ENCODE data around the gene UBL4A.

UBL4A gene

DNA sequence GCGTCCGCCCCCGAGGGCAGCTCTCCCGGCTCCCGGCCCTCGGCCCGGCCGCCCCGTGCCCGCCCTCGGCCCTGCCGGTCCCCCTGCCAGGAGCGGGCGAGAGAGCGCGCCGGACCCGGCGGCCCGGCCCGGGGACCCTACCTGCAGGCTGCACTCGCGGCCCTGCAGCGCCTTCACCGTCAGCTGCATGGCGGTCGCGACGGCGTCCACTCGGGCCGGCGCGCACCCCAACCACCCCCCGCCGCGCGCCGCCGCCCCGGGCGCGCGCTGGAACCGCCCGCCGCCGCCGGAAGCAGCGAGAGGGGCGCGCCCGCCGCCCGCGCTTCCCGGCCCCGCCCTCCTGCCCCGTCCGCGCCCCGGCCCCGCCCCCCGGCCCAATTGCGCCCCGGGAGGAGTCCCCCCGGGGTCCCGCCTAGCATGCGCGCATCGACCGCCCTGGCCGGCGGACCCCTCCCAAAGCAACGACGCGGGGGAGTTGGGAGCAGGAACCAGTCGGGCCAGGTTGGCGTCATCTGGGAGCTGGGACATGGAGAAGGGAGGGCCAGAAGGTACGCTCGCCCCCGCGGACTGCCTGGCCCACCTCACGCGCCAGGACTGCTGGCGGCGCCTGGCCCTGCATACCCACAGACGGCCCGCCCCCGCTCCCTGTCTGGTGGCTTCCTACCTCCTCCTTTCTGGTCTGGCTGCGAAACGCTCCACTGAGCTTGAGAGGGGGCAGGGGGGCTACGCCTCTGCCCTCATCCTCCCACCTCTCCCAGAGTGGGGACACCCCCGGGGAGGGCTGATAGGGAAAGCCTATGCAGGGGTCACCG lies at the start of gene UBL4A:
Gene UBL4A, minus strand, starts transcription at position 220 of the 812 bp plus-strand sequence. Its CDS starts 31 bp downstream, at position 189.
- no peak for TF ChIP-seq ZFX (IDR thresholded peaks at IDR 0.05; ENCODE audit: borderline replicate concordance)
- TF ChIP-seq, protein P1, sequence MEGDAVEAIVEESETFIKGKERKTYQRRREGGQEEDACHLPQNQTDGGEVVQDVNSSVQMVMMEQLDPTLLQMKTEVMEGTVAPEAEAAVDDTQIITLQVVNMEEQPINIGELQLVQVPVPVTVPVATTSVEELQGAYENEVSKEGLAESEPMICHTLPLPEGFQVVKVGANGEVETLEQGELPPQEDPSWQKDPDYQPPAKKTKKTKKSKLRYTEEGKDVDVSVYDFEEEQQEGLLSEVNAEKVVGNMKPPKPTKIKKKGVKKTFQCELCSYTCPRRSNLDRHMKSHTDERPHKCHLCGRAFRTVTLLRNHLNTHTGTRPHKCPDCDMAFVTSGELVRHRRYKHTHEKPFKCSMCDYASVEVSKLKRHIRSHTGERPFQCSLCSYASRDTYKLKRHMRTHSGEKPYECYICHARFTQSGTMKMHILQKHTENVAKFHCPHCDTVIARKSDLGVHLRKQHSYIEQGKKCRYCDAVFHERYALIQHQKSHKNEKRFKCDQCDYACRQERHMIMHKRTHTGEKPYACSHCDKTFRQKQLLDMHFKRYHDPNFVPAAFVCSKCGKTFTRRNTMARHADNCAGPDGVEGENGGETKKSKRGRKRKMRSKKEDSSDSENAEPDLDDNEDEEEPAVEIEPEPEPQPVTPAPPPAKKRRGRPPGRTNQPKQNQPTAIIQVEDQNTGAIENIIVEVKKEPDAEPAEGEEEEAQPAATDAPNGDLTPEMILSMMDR (IDR thresholded peaks at IDR 0.05): no peak
- peak within 1 kb of the TSS; percentile 88 for H3K27ac ChIP-seq

DNA sequence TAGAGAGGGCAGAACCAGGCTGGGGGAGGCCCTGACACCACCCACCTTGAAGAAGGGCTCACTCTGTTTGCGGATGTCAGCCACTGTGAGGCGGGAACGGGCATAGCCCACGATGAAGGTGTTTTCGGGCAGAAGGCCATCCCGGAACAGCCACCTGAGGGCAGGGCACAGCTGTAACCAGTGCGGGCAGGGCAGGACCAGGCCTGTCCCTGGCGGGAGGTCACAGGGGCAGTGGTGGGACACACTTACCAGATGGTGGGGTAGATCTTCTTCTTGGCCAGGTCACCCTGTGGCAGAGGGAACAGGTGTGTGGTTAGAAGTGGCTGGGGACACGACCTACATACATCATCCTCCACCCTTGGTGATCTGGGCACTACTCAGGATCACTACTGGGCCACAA lies 49.5 kb upstream of the UBL4A start:
- H3K27ac ChIP-seq: no peak overlapping the region
- TF ChIP-seq ZFX (IDR thresholded peaks at IDR 0.05; ENCODE audit: borderline replicate concordance): no peak
- TF ChIP-seq, protein P1 (IDR thresholded peaks at IDR 0.05): no peak

DNA sequence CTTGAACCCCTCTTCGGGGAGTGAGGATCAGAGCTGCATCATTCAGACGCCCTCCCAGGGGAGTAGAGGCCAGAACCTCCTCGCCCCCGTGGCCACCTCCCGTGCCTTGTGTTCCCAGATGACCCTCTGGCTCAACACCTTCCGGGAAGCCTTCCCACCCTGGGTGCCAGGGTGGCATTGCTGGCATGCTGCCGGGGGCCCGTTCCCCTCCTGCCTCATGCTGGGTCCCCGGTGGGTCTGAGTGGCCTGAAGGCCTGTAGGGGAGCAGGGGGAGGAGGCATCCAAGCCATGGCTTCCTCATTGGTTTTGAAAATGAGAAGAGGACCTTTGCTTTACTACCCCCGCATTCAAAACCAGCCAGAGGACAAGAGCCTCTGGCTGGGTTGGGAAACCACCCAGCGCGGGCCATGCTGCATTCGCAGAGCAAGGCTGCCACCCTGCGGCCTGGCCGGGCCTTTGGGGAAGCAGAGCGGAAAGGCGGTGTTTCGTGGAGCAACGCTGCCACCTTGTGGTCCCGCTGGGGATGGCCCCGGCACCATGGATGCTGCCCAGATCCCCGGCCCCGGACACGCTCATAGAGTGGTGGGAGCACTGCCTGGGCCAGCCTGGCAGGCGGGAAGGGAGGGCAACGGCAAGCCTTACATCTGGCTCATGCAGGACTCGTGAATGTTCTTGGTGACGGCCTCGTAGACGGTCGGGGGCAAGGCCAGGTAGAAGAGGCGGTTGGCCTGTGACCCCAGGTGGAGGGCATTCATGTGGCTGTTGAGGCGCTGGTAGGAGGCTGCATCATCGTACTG lies 48.3 kb upstream of the UBL4A start:
- H3K27ac ChIP-seq: no peak overlapping the region
- TF ChIP-seq, protein P1 (IDR thresholded peaks at IDR 0.05): peak; percentile 86
- TF ChIP-seq ZFX (IDR thresholded peaks at IDR 0.05; ENCODE audit: borderline replicate concordance): no peak

DNA sequence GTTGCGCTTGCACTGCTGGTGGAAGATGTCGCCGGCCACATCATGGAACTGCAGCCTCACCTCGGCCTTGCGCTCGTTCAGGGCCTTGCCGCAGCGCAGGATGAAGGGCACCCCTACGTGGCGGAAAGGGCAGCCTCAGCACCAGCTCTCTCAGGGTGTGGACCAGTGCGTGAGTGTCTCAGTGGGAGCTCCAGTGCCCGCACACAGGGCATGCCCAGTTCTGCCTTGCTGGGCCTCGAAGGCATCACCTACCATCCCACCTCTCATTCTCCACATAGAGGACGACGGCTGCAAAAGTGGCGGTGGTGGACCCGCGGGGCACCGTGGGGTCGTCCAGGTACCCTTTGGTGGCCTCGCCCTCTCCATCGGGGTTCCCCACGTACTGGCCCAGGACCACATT lies 46.3 kb upstream of the UBL4A start:
- no peak overlapping the region for H3K27ac ChIP-seq
- no peak for TF ChIP-seq ZFX (IDR thresholded peaks at IDR 0.05; ENCODE audit: borderline replicate concordance)
- TF ChIP-seq, protein P1 (IDR thresholded peaks at IDR 0.05): no peak

DNA sequence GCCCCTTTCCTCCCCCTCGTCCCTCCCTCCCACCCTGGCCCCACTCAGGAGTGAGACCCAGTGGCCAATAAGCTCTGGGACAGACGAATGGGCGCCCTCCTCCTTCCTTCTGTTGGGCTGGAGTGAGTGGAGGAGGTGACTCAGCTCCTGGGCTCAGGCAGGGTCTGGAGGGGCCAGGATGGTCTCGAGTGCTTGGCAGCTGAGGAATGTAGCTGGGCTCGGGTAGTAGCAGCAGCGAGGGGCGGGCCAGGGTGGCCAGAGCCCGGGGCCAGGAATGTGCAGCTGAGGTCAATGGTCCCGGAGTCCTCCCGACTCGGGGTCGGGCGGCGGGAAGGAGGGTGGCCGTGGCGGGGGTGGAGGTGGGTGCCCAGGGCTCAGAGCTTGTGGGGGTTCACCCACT lies 45.2 kb upstream of the UBL4A start:
- TF ChIP-seq, protein P1 (IDR thresholded peaks at IDR 0.05): no peak
- no peak for TF ChIP-seq ZFX (IDR thresholded peaks at IDR 0.05; ENCODE audit: borderline replicate concordance)
- H3K27ac ChIP-seq: no peak overlapping the region

DNA sequence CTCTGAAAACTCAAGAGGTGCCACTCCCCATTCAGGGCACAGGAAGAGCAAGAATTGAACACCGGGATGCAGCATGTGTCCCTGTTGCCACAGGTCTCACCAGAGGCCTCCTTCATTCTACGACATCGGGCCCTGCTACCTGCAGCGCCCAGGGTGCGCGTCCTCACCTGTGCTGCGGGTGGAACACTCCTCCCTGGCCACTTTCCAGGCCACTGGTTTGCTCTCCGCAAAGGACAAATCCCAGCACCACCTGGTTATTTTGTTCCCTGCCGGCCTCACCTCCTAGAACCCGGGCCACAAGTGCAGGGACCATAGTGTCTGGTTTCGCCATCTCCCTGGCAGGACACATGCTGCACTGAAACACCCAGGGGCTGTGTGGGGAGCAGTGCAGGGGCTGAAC lies 43.9 kb upstream of the UBL4A start:
- TF ChIP-seq, protein P1 (IDR thresholded peaks at IDR 0.05): no peak
- TF ChIP-seq ZFX (IDR thresholded peaks at IDR 0.05; ENCODE audit: borderline replicate concordance): no peak
- H3K27ac ChIP-seq: no peak overlapping the region

DNA sequence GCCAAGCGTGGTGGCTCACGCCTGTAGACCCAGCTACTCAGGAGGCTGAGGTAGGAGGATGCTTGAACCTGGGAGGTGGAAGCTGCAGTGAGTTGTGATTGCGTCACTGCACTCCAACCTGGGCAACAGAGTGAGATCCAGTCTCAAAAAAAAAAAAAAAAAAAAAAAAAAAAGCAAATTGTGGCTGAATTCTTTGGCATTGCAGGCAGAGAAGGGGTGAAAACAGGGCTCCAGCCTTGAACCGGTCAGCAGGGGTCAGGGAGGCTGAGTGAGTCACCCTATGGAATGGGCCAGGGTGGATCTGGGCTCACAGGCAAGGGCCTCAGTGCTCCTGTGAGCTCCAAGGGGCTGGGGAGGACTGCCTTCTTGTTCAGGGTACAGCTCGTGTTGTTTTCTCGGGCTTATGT lies 42.8 kb upstream of the UBL4A start:
- no peak overlapping the region for H3K27ac ChIP-seq
- no peak for TF ChIP-seq ZFX (IDR thresholded peaks at IDR 0.05; ENCODE audit: borderline replicate concordance)
- TF ChIP-seq, protein P1 (IDR thresholded peaks at IDR 0.05): no peak

Measured in 22Rv1 (cell line).